ENCODE results near the gene NGEF.
"Not testable (repeated sequence)": the region's sequence is repeated elsewhere in the genome, so short reads cannot be mapped to it uniquely, and the experiment has no call there.

DNA sequence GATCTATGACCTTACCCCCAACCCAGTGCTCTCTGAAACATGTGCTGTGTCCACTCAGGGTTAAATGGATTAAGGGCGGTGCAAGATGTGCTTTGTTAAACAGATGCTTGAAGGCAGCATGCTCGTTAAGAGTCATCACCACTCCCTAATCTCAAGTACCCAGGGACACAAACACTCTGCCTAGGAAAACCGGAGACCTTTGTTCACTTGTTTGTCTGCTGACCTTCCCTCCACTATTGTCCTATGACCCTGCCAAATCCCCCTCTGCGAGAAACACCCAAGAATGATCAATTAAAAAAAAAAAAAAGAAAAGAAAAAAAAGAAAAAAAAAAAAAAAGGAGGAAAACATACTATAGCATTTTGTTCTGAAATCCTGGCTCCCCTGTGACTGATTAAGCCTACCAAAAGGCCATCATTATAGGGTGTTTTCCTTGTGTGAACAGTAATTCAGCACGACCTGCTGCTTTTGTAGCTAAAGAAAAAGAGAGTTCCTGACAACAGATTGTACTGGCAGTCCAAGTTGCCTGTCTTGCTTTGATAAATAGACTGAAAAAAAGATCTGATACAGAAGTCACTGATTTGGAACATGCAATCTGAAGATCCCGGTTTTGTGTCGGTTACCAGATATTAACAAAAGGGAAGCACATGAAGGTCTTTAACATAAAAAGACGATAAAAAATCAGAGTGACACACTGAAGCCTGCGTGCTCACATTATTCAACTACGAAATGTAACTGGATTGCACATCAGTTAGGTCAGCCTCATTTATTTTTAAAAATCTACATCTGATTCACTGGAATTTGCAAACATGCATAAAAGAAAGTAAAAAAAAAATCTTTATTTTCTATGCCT lies 106.0 kb downstream of the NGEF start:
- TF ChIP-seq, protein P1, sequence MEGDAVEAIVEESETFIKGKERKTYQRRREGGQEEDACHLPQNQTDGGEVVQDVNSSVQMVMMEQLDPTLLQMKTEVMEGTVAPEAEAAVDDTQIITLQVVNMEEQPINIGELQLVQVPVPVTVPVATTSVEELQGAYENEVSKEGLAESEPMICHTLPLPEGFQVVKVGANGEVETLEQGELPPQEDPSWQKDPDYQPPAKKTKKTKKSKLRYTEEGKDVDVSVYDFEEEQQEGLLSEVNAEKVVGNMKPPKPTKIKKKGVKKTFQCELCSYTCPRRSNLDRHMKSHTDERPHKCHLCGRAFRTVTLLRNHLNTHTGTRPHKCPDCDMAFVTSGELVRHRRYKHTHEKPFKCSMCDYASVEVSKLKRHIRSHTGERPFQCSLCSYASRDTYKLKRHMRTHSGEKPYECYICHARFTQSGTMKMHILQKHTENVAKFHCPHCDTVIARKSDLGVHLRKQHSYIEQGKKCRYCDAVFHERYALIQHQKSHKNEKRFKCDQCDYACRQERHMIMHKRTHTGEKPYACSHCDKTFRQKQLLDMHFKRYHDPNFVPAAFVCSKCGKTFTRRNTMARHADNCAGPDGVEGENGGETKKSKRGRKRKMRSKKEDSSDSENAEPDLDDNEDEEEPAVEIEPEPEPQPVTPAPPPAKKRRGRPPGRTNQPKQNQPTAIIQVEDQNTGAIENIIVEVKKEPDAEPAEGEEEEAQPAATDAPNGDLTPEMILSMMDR (IDR thresholded peaks at IDR 0.05), result not testable (repeated sequence)
- TF ChIP-seq POLR2A (IDR thresholded peaks at IDR 0.05), result not testable (repeated sequence)
